Measurements from ENCODE around the gene ROM1.

- TF ChIP-seq, protein P1, sequence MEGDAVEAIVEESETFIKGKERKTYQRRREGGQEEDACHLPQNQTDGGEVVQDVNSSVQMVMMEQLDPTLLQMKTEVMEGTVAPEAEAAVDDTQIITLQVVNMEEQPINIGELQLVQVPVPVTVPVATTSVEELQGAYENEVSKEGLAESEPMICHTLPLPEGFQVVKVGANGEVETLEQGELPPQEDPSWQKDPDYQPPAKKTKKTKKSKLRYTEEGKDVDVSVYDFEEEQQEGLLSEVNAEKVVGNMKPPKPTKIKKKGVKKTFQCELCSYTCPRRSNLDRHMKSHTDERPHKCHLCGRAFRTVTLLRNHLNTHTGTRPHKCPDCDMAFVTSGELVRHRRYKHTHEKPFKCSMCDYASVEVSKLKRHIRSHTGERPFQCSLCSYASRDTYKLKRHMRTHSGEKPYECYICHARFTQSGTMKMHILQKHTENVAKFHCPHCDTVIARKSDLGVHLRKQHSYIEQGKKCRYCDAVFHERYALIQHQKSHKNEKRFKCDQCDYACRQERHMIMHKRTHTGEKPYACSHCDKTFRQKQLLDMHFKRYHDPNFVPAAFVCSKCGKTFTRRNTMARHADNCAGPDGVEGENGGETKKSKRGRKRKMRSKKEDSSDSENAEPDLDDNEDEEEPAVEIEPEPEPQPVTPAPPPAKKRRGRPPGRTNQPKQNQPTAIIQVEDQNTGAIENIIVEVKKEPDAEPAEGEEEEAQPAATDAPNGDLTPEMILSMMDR (IDR thresholded peaks at IDR 0.05; ENCODE audit: low read depth, low read length), result no peak
- no peak for TF ChIP-seq MYC (IDR thresholded peaks at IDR 0.05; ENCODE audit: low read depth, low read length)
Observed at GRCh38 chr11:62664405-62665074, 51.5 kb downstream of the ROM1 start.

All from NB4 (cell line).